ENCODE measurements around the gene RFC1.

RFC1 gene

DNA sequence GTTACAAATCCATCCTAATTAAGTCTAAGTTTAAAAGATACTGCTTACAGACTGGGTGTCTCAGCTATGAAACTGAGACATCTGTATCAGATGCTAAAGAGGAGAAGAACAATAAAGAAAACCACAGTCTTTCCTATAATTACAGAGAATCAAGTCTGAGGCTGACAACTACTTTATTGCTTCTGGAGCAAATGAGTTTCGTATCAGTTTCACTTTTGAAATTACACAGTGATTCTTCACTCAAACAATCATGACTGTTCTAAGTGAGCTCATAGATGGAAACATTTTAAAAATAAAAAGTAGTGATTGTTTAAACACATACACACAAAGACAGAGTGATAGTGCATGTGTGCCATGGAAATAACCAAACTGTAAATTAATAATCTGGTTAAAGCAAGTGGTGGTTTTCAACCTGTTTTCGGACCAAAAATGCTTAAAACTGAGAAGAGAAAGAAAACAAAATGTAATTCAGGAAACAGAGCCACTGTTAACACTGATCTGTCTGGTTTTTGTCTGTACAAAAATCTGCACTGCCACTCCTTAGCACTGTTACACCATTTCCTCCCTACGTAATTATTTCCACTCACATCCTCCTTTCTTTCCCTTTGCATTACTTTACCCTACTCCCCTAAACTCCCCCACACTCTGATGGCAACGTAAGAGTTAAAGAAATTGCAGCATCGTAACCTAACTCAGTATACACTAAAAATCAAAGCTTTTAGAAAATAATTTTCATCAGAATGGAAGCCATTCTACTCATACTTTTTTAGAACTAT is 12.5 kb downstream of the RFC1 start:
- no peak for DNase-seq

- peak; percentile 14 for DNase-seq
Observed at GRCh38 chr4:39353149-39353477, 13.0 kb downstream of the RFC1 start.

- DNase-seq, result no peak
Observed at GRCh38 chr4:39349326-39349725, 16.8 kb downstream of the RFC1 start.

DNA sequence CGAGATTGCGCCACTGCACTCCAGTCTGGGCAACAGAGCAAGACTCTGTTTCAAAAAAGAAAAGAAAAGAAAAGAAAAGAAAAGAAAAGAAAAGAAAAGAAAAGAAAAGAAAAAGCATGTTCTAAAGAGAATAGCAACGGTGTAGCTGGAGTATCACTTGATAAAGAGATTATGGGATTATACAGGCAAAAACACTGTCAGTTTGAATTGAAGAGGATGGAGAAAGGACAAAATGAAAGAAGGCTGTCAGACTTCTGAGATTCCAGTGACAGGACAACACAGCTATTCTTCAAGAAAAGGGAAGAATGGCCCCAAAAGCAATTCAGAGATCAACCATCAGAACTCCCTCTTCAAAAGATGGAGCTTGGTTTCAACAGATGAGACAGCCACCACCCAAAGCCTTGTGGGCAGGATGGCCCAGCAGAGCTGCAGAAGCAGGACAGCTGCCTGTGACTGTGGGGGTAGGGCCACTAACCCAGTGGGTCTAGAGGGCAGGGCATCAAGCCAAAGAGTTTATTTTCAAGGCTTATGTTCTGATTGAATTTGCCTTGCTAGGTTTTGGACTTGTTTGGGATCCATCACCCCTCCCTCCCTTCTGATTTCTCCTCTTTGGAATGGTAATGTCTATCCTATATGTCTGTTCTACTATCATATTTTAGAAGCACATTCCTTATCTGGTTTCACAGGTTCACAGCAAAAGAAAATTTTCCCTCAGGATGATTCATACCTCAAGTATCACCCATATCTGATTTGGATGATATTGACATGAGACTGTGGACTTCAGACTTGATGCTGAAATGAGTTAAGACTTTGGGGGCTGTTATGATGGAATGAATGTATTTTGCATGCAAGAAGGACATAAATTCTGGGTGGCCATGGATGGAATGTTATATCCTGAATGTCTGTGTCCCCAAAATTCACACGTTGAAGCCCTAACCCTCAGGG is 17.5 kb downstream of the RFC1 start:
- no peak for DNase-seq

DNA sequence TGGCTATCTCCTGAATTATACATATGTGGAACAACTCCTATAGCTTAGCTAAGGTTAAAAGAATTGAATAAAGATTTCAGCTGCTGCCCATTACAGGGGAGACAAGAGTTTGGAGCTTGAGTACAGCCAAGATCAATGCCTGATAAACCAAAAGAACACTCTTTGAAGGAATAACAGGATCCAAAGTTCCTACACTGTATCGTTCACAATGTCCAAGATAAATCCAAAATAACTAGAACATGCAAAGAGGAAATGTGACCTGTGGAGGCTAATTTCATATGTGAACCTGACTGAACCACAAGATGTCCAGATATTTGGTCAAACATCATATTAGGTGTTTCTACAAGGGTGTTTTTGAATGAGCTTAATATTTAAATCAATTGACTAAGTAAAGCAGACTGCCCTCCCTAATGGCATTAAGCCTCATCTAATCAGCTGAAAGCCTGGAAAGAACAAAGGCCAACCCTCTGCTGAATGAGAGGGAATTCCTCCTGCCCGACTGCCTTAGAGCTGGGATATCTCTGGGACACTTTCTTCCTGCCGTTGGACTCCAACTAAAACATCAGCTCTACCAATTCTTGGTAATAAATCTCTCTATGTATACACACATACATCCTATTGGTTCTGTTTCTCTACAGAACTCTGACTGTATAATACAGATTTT is 19.2 kb downstream of the RFC1 start:
- DNase-seq, result no peak

DNA sequence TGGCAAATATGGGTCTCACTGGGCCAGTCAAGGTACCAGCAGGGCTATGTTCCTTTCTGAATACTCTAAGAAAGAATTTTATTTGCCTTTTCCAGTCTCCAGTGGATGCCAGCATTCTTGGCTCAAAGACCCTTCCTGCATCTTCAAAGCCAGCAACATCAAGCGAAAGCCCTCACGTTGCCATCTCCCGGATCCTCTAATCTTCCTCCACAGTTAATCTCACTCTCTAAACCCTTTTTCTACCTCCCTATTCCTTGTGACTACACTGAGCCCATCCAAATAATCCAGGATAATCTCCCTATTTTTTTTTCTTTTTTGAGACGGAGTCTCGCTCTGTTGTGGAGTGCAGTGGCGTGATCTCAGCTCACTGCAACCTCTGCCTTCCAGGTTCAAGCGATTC is 23.4 kb downstream of the RFC1 start:
- no peak for DNase-seq

DNA sequence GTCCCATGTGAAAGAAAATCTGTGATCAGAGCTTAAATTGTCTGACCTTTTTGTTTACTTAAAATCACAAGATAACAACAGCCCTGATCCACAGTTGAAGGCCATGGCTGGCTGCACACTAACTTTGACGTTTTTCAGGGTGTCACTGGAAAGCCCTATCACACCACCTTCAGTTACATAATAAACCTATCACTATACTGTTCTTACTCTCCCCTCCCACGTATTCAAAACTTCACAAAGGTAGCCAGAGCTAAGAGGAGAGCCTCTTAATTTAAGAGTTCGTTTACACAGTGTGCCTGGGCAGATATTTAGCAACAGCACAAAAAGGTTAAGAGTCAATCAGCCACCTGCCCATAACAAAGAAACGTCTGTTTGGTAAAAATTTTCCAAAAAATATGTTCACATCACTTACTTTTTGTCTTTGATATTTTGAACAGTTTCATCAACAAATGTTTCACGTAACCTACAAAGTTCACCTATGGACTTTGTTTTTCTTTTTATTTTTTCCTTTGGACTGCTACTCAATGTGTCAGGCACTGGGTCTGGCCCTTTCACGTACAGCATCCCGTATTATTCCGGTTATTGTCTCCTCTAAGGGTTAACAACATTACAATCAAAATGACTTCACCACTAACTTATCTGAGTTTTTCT is 25.0 kb downstream of the RFC1 start:
- DNase-seq, result no peak

DNA sequence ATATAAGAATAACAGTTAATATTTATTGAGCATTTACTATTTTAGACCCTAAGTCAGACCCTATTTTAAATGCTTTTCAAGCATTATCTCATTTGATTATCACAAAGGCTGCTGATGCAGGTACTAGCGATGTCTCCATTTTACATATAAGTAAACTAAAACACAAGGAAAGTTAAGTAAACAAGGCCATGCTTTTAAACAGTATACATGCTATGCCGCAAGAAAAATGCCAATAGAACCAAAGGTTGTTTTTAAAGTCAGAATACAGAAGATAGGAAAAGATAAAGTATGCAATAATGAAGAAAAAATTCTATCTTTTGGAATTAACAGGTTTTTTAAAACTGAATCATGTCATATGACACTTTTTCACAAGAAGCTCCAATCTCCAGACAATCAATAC is 26.2 kb downstream of the RFC1 start:
- no peak for DNase-seq

DNA sequence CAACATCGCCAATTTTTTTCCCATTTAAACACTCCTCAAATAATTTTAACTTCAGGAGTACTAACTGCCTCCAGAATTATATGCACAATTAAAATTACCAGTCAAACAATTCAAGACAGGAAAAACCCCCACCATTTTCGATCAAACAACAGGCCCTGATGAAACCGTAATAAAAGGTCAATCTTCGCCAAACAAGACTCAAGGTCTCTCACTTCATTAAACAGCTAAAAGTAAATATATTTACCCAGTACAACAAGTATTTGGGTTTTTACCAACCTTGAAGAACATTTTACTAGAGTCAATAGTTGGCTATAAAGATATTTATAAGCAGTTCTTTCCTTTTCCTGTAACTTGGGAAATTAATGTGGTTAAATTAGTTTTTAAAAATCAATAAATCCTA is 28.3 kb downstream of the RFC1 start:
- no peak for DNase-seq

- no peak for DNase-seq
Observed at GRCh38 chr4:39335566-39335965, 30.6 kb downstream of the RFC1 start.

GRCh38 chr4:39331191-39331590 is 35.0 kb downstream of the RFC1 start:
- no peak for DNase-seq

- no peak for DNase-seq
Observed at GRCh38 chr4:39330353-39330752, 35.8 kb downstream of the RFC1 start.

GRCh38 chr4:39326468-39326977 is 39.6 kb downstream of the RFC1 start:
- DNase-seq, result no peak

DNA sequence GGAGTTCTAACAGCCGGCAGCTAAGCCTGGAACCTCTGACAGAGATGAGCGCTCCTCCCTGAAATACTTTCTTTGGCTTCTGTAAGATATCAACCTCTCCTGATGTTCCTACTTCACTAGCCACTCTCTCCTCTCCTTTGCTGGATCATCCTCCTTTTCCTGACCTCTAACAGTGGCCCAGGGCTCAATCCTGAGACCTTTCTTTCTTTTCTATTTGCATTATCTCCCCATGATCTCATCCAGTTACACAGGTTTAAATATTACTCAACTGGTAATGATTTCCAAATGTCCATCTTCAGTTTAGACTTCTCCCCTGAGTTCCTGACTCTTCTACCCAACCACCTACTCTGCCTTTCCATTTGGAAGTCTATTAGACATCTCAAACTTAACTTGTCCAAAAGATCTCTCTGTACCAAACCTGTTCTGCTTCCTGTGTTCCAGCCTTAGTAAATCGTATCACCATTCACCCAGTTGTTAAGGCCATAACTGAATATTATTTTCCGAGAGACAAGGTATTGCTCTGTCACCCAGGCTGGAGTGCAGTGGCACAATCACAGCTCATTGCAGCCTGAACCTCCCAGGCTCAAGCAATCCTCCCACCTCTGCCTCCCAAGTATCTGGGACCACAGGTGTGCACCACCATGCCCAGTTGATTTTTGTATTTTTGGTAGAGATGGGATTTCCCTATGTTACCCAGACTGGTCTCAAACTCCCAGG is 41.1 kb downstream of the RFC1 start:
- DNase-seq, result no peak

DNA sequence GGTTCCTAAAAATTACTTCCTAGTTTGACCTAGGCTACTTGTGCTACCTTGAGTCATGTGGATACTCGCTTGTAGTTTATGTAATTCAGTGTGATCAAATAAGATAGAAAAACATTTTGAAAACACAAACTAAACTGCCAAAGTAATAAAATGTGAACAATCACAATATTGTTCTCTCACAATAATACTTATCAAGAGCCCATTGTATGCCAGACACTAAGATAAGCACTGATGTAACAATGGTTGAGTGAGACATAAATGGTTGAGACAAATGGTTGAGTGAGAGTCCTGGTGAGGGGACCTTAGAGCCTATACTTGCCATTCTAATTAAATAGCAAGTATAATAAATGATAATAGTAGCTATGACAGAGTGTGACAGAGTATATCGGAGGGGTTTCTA is 41.7 kb downstream of the RFC1 start:
- DNase-seq, result no peak

GRCh38 chr4:39323821-39324220 is 42.3 kb downstream of the RFC1 start:
- DNase-seq, result no peak

DNA sequence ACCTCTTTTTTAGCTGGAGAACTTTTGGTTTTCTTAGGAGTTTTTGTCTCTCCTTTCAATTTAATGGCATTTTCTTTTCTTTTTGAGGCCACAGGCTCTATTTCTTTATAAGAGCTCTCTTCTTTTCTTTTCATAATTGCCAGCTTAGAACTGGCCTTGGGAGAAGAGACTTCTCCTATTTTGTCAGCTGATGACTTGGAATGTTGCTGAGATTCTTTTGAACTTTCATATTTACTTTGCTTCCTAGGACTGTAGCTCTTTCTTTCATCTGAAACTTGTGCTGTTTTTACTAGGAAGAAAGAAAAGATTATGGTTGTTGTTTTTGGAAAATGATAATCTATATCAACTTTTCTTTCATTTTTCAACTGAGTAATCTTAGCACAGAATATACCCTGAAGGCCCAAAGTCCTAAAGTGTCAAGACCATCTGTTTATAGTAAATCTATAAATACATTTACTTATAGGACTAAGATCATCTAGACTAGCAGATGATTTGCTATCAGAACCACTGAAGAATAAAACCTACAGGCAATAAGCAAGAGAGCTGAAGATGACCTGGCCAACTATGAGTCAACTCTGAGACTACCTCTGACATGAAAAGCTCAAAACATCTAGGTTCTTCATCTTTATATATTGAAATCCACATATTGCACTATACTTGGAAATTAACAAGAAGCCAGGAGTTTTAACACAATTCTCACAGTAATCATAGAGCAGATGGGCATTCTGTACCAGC is 45.6 kb downstream of the RFC1 start:
- no peak for DNase-seq

DNA sequence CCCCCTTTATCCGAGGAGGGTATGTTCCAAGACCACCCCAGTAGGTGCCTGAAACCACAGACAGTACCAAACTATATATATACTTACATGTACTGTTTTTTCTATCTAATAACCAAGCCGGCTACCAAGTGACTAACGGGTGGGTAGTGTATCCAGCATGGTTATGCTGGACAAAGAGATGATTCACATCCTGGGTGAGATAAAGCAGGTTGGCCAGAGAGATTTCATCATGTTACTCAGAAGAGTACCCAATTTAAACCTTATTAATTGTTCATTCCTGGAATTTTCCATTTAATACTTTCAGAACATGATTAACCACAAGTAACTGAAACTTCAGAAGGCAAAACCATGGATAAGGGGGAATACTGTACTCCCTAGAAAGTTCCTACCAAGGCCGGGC is 46.5 kb downstream of the RFC1 start:
- no peak for DNase-seq

GRCh38 chr4:39312816-39313215 is 53.3 kb downstream of the RFC1 start:
- DNase-seq, result no peak

DNA sequence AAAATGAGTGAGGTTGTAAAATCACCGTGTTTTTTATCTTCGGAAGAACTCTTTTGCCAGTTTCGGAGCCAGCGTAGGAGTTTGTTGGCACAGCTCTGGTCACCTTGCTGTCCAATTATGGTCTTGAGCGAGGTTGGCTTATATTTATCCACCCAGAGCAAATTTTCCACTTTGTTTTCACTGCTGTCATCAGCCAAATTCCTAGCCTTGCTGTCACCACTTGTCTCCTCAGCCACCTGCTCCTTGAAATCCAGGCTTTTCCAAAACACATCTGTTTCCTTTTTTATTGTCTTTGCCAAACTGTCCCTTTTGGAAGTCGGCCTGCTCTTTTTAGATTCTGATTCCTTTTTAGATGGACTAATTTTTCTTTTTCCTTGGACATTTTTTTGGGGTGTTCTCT is 57.6 kb downstream of the RFC1 start:
- no peak for DNase-seq

DNA sequence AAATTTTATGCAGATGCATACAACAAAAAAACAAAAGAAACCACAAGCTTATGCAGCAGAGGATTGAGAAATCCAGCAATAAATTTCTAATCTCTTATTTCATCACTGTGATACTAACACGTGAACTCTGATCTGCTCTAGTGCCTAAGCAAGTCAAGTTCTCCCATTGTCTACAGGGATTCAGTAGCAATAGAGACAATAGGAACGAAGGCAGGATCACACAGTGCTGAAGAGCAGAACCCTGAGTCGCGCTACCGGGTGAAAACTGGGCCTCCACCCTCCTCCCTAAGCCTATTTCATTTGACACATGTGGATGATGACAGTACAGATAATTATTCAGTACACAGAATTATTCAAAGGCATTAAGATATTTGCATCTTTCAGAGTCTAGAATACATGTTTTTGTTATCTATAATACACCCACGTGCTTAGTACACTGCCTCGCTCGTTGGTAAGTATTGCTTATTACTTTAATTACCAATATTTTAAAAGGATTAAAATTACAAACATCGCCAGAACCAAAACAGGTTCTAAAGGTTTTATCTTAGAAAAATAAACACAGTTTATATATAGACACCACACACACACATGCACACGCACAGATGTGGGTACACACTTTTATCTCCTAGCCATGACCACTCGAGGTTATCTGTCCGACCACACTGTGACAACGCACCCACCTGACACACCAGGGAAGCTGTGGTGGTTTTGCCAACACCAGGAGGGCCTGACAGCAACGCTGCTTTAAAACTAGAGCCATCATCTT is 60.1 kb downstream of the RFC1 start:
- no peak for DNase-seq
